Lower leg skin (tissue), 3 donors: ENCODE measurements around the gene NUMB.

Source experiments
- CTCF ChIP-seq, 3 donors: fragments of 450-650 bp; IDR thresholded peaks; one replicate each; pipeline ENCODE4 v1.5.1; 2016; ENCODE audit warnings: antibody characterized with exemption in 3 of 3, mild to moderate bottlenecking in 3 of 3, moderate library complexity in 2 of 3
- POLR2A ChIP-seq, 2 donors: fragments of 450-650 bp; IDR thresholded peaks; one replicate each; pipeline ENCODE4 v1.6.1; 2016 to 2017; ENCODE audit warnings: antibody characterized with exemption in 2 of 2, mild to moderate bottlenecking in 1 of 2, moderate library complexity in 1 of 2

DNA sequence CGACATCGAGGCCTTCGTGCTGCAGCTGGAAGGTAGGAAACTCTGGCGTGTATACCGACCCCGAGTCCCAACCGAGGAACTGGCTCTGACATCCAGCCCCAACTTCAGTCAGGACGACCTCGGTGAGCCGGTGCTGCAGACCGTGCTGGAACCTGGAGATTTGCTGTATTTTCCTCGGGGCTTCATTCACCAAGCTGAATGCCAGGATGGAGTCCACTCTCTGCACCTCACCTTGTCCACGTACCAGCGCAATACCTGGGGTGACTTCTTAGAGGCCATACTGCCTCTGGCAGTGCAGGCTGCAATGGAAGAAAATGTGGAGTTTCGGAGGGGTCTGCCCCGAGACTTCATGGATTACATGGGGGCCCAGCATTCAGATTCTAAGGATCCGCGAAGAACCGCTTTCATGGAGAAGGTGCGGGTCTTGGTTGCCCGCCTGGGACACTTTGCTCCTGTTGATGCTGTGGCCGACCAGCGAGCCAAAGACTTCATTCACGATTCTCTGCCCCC is 33.8 kb upstream of the NUMB start:
- TF ChIP-seq CTCF (IDR thresholded peaks at IDR 0.05) (no peak), POLR2A (IDR thresholded peaks at IDR 0.05) (no peak)
